HG03108 (cell line): Measurements from ENCODE around the gene TNFSF10.

ENCODE experiments used
- ATAC-seq: cut with Tn5 transposase; IDR thresholded peaks from one replicate; pipeline ENCODE4 v1.9.1; 2021; ENCODE audit warnings: moderate library complexity; ENCODE audit not compliant: unreplicated experiment

TNFSF10 gene

GRCh38 chr3:172461530-172462138, 61.6 kb downstream of the TNFSF10 start:
- ATAC-seq = no peak

- ATAC-seq = no peak
Observed at GRCh38 chr3:172456404-172456803, 66.8 kb downstream of the TNFSF10 start.
